IPS-20b (cell line): ENCODE measurements around the gene RNF138.
A peak's percentile ranks its signal among the peaks of the same experiment; 100 is the strongest.
"Not testable (repeated sequence)": the region's sequence is repeated elsewhere in the genome, so short reads cannot be mapped to it uniquely, and the experiment has no call there.

Experiments used
- H3K27ac ChIP-seq: one replicate; pipeline ENCODE4 v1.5.1; 2013; ENCODE audit warnings: low read length
- H3K27me3 ChIP-seq: 2 replicates; pipeline ENCODE4 v1.6.1; 2013; ENCODE audit warnings: mild to moderate bottlenecking, low read length, inconsistent platforms; ENCODE audit not compliant: insufficient read depth
- H3K36me3 ChIP-seq: 2 replicates; pipeline ENCODE4 v1.6.1; 2013; ENCODE audit warnings: low read depth, mild to moderate bottlenecking, inconsistent platforms, low read length, moderate library complexity; ENCODE audit not compliant: insufficient read depth
- H3K4me1 ChIP-seq: 2 replicates; pipeline ENCODE4 v1.6.1; 2013; ENCODE audit warnings: mild to moderate bottlenecking, control low read depth, inconsistent platforms, low read length, moderate library complexity; ENCODE audit not compliant: insufficient read depth
- H3K4me3 ChIP-seq: 2 replicates; pipeline ENCODE4 v1.5.1; 2013; ENCODE audit warnings: mild to moderate bottlenecking, low read length, inconsistent platforms
- H3K9ac ChIP-seq: 2 replicates; pipeline ENCODE4 v1.6.1; 2013; ENCODE audit warnings: low read depth, mild to moderate bottlenecking, inconsistent platforms, low read length, moderate library complexity
- H3K9me3 ChIP-seq: 2 replicates; pipeline ENCODE4 v1.6.1; 2013; ENCODE audit warnings: mild to moderate bottlenecking, low read depth, low read length, inconsistent platforms; ENCODE audit not compliant: insufficient read depth

The RNF138 gene

GRCh38 chr18:32152705-32153448 lies 61.2 kb downstream of the RNF138 start:
- no peak overlapping the region for H3K4me3 ChIP-seq
- peaks cover 3% of the 10 kb centered on the region; the same call in 1 of the 2 replicates for H3K9me3 ChIP-seq
- no peaks in the 10 kb centered on the region for H3K27me3 ChIP-seq
- no peak overlapping the region for H3K27ac ChIP-seq
- no peak overlapping the region for H3K9ac ChIP-seq
- no peaks in the 10 kb centered on the region for H3K4me1 ChIP-seq
- H3K36me3 ChIP-seq = no peaks in the 10 kb centered on the region

- H3K9me3 ChIP-seq = no peaks in the 10 kb centered on the region
- no peak overlapping the region for H3K4me3 ChIP-seq
- no peaks in the 10 kb centered on the region for H3K4me1 ChIP-seq
Observed at GRCh38 chr18:32156855-32157254, 65.2 kb downstream of the RNF138 start.

GRCh38 chr18:32157580-32157979 lies 65.9 kb downstream of the RNF138 start:
- Histone ChIP-seq H3K27me3 (no peaks in the 10 kb centered on the region), H3K9me3 (no peaks in the 10 kb centered on the region), H3K4me3 (no peak overlapping the region), H3K4me1 (no peaks in the 10 kb centered on the region), H3K9ac (no peak overlapping the region), H3K27ac (no peak overlapping the region), H3K36me3 (no peaks in the 10 kb centered on the region)

More at GRCh38 chr18:32156855-32157254, 65.2 kb downstream of the RNF138 start:
- no peaks in the 10 kb centered on the region for H3K27me3 ChIP-seq
- H3K36me3 ChIP-seq = no peaks in the 10 kb centered on the region
- H3K9ac ChIP-seq = no peak overlapping the region
- no peak overlapping the region for H3K27ac ChIP-seq

- no peaks in the 10 kb centered on the region for H3K9me3 ChIP-seq
- H3K36me3 ChIP-seq = no peaks in the 10 kb centered on the region
- peak overlapping the region; percentile 58 for H3K4me3 ChIP-seq
- H3K4me1 ChIP-seq = no peaks in the 10 kb centered on the region
- H3K9ac ChIP-seq = no peak overlapping the region
- H3K27me3 ChIP-seq = no peaks in the 10 kb centered on the region
- no peak overlapping the region for H3K27ac ChIP-seq
Observed at GRCh38 chr18:32158108-32158624, 66.5 kb downstream of the RNF138 start.

- not testable (repeated sequence) for H3K9ac ChIP-seq, H3K9me3 ChIP-seq, H3K27ac ChIP-seq, H3K27me3 ChIP-seq, H3K4me1 ChIP-seq, H3K36me3 ChIP-seq, H3K4me3 ChIP-seq
Observed at GRCh38 chr18:32158631-32159030, 67.0 kb downstream of the RNF138 start.

GRCh38 chr18:32160547-32160946 lies 68.9 kb downstream of the RNF138 start:
- Histone ChIP-seq H3K27ac (no peak overlapping the region), H3K9me3 (no peaks in the 10 kb centered on the region), H3K36me3 (no peaks in the 10 kb centered on the region), H3K4me3 (no peak overlapping the region), H3K27me3 (no peaks in the 10 kb centered on the region), H3K9ac (no peak overlapping the region), H3K4me1 (no peaks in the 10 kb centered on the region)

- Histone ChIP-seq H3K36me3 (no peaks in the 10 kb centered on the region), H3K9me3 (no peaks in the 10 kb centered on the region)
Observed at GRCh38 chr18:32167980-32168730, 76.5 kb downstream of the RNF138 start.

GRCh38 chr18:32173654-32174053 lies 82.0 kb downstream of the RNF138 start:
- H3K4me3 ChIP-seq = no peak overlapping the region
- H3K9ac ChIP-seq = no peak overlapping the region
- no peaks in the 10 kb centered on the region for H3K27me3 ChIP-seq
- H3K27ac ChIP-seq = no peak overlapping the region
- no peaks in the 10 kb centered on the region for H3K4me1 ChIP-seq
- H3K9me3 ChIP-seq = no peaks in the 10 kb centered on the region
- no peaks in the 10 kb centered on the region for H3K36me3 ChIP-seq

More at GRCh38 chr18:32167980-32168730, 76.5 kb downstream of the RNF138 start:
- no peak overlapping the region for H3K9ac ChIP-seq
- no peak overlapping the region for H3K4me3 ChIP-seq
- H3K4me1 ChIP-seq = no peaks in the 10 kb centered on the region
- H3K27ac ChIP-seq = no peak overlapping the region
- no peaks in the 10 kb centered on the region for H3K27me3 ChIP-seq

- Histone ChIP-seq H3K27me3 (no peaks in the 10 kb centered on the region), H3K9me3 (no peaks in the 10 kb centered on the region), H3K4me1 (no peaks in the 10 kb centered on the region), H3K36me3 (no peaks in the 10 kb centered on the region), H3K9ac (no peak overlapping the region), H3K27ac (no peak overlapping the region), H3K4me3 (no peak overlapping the region)
Observed at GRCh38 chr18:32174719-32175118, 83.0 kb downstream of the RNF138 start.

- no peak overlapping the region for H3K4me3 ChIP-seq
- no peak overlapping the region for H3K27ac ChIP-seq
- no peaks in the 10 kb centered on the region for H3K4me1 ChIP-seq
- no peaks in the 10 kb centered on the region for H3K27me3 ChIP-seq
- H3K9ac ChIP-seq = no peak overlapping the region
- H3K36me3 ChIP-seq = no peaks in the 10 kb centered on the region
- no peaks in the 10 kb centered on the region for H3K9me3 ChIP-seq
Observed at GRCh38 chr18:32175265-32175664, 83.6 kb downstream of the RNF138 start.

GRCh38 chr18:32176745-32177144 lies 85.1 kb downstream of the RNF138 start:
- not testable (repeated sequence) for H3K9me3 ChIP-seq, H3K27me3 ChIP-seq, H3K27ac ChIP-seq, H3K36me3 ChIP-seq, H3K9ac ChIP-seq, H3K4me3 ChIP-seq, H3K4me1 ChIP-seq

- no peak overlapping the region for H3K9ac ChIP-seq
- no peaks in the 10 kb centered on the region for H3K36me3 ChIP-seq
- no peaks in the 10 kb centered on the region for H3K27me3 ChIP-seq
- no peaks in the 10 kb centered on the region for H3K4me1 ChIP-seq
- no peaks in the 10 kb centered on the region for H3K9me3 ChIP-seq
- no peak overlapping the region for H3K27ac ChIP-seq
- H3K4me3 ChIP-seq = no peak overlapping the region
Observed at GRCh38 chr18:32177530-32177929, 85.9 kb downstream of the RNF138 start.
